ENCODE data around the gene LRP11.
A peak's percentile ranks its signal among the peaks of the same experiment; 100 is the strongest.
"Not testable (repeated sequence)": the region's sequence is repeated elsewhere in the genome, so short reads cannot be mapped to it uniquely, and the experiment has no call there.

Gene LRP11

GRCh38 chr6:149901444-149902140 lies 37.4 kb upstream of the LRP11 start:
- no peak overlapping the region for H3K27ac Mint-ChIP-seq
- H3K4me1 Mint-ChIP-seq (ENCODE audit: low read depth): peaks cover 2% of the 10 kb centered on the region
- no peak overlapping the region for H3K4me3 Mint-ChIP-seq
- no peaks in the 10 kb centered on the region for H3K36me3 Mint-ChIP-seq
- no peaks in the 10 kb centered on the region for H3K27me3 Mint-ChIP-seq
- H3K9me3 Mint-ChIP-seq (ENCODE audit: low read depth): no peaks in the 10 kb centered on the region

- no peak overlapping the region for H3K27ac Mint-ChIP-seq
- H3K4me1 Mint-ChIP-seq (ENCODE audit: low read depth): peaks cover 9% of the 10 kb centered on the region
- H3K27me3 Mint-ChIP-seq: no peaks in the 10 kb centered on the region
- no peak overlapping the region for H3K4me3 Mint-ChIP-seq
- no peaks in the 10 kb centered on the region for H3K36me3 Mint-ChIP-seq
- no peaks in the 10 kb centered on the region for H3K9me3 Mint-ChIP-seq (ENCODE audit: low read depth)
Observed at GRCh38 chr6:149900620-149901443, 36.7 kb upstream of the LRP11 start.

DNA sequence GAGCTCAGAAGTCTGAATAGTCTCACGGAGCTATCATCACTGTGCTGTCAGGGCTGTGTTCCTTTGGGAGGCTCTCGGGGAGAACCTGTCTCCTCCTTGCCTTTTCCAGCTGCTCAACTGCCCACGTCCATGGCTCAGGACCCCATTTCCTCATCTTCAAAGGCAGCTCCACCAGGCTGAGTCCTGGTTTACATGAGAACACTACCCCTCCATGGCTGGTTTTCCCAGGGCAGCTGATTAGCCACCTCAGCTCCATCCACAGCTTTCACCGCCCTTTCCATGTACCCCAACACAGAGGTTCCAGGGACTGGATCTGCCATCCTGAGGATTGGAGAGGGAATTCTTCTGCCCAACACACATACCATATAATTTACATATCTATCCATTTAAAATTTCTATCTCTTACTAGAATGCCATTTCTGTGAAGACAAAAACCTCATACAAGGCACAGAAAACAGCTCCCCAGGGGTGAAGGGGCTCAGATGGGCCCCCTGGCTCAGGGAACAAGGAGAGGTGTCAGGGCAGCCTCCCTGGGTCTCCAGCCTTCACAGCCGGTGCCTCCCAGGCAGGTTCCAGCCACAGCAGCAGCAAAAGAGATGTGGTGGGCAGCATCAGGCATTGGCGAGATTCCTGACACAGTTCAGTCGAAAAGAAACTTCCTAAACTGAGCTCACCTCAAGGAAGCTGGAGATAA lies 35.9 kb upstream of the LRP11 start:
- H3K9me3 Mint-ChIP-seq (ENCODE audit: low read depth): no peaks in the 10 kb centered on the region

DNA sequence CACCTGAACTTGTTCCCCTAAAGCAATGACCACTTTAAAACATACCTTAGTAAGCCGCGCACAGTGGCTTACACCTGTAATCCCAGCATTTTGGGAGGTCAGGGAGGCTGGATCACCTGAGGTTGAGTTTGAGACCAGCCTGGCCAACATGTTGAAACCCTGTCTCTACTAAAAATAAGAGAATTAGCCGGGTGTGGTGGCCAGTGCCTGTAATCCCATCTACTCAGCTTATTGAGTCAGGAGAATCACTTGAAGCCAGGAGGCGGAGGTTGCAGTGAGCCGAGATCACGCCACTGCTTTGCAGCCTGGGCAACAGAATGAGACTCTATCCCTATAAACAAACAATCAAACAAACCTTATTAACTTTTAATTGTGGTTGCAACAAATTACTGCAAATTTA lies 35.3 kb upstream of the LRP11 start:
- peaks cover 12% of the 10 kb centered on the region for H3K4me1 Mint-ChIP-seq (ENCODE audit: low read depth)
- H3K36me3 Mint-ChIP-seq: peaks cover 2% of the 10 kb centered on the region
- H3K9me3 Mint-ChIP-seq (ENCODE audit: low read depth): no peaks in the 10 kb centered on the region
- H3K4me3 Mint-ChIP-seq: no peak overlapping the region
- H3K27me3 Mint-ChIP-seq: peaks cover 2% of the 10 kb centered on the region
- H3K27ac Mint-ChIP-seq: no peak overlapping the region

More for the DNA sequence above, 35.9 kb upstream of the LRP11 start:
- H3K4me1 Mint-ChIP-seq (ENCODE audit: low read depth): peaks cover 12% of the 10 kb centered on the region
- H3K36me3 Mint-ChIP-seq: no peaks in the 10 kb centered on the region
- no peak overlapping the region for H3K27ac Mint-ChIP-seq
- no peaks in the 10 kb centered on the region for H3K27me3 Mint-ChIP-seq
- H3K4me3 Mint-ChIP-seq: no peak overlapping the region

- Mint-ChIP-seq H3K27ac (no peak overlapping the region), H3K27me3 (peaks cover 3% of the 10 kb centered on the region), H3K9me3 (ENCODE audit: low read depth) (no peaks in the 10 kb centered on the region), H3K4me3 (no peak overlapping the region), H3K36me3 (peaks cover 4% of the 10 kb centered on the region), H3K4me1 (ENCODE audit: low read depth) (peaks cover 12% of the 10 kb centered on the region)
Observed at GRCh38 chr6:149898966-149899365, 34.8 kb upstream of the LRP11 start.

GRCh38 chr6:149897855-149898744 lies 33.9 kb upstream of the LRP11 start, which contains the start of gene RAET1E:
Gene RAET1E, minus strand, starts transcription at chr6:149898113. Its CDS starts 7,212 bp downstream, at chr6:149890901.
- Mint-ChIP-seq H3K36me3 (peaks cover 4% of the 10 kb centered on the region), H3K27ac (no peak within 1 kb of the TSS), H3K4me3 (no peak within 1 kb of the TSS), H3K27me3 (peaks cover 3% of the 10 kb centered on the region), H3K4me1 (ENCODE audit: low read depth) (peaks cover 12% of the 10 kb centered on the region), H3K9me3 (ENCODE audit: low read depth) (no peaks in the 10 kb centered on the region)

GRCh38 chr6:149897015-149897697 lies 33.0 kb upstream of the LRP11 start:
- Mint-ChIP-seq H3K27me3 (peaks cover 3% of the 10 kb centered on the region), H3K4me1 (ENCODE audit: low read depth) (peaks cover 12% of the 10 kb centered on the region), H3K36me3 (peaks cover 4% of the 10 kb centered on the region), H3K27ac (no peak overlapping the region), H3K9me3 (ENCODE audit: low read depth) (no peaks in the 10 kb centered on the region), H3K4me3 (no peak overlapping the region)

- peaks cover 3% of the 10 kb centered on the region for H3K27me3 Mint-ChIP-seq
- no peak overlapping the region for H3K4me3 Mint-ChIP-seq
- H3K4me1 Mint-ChIP-seq (ENCODE audit: low read depth): peaks cover 12% of the 10 kb centered on the region
- H3K9me3 Mint-ChIP-seq (ENCODE audit: low read depth): no peaks in the 10 kb centered on the region
- H3K27ac Mint-ChIP-seq: no peak overlapping the region
- peaks cover 4% of the 10 kb centered on the region for H3K36me3 Mint-ChIP-seq
Observed at GRCh38 chr6:149896491-149896890, 32.3 kb upstream of the LRP11 start.

DNA sequence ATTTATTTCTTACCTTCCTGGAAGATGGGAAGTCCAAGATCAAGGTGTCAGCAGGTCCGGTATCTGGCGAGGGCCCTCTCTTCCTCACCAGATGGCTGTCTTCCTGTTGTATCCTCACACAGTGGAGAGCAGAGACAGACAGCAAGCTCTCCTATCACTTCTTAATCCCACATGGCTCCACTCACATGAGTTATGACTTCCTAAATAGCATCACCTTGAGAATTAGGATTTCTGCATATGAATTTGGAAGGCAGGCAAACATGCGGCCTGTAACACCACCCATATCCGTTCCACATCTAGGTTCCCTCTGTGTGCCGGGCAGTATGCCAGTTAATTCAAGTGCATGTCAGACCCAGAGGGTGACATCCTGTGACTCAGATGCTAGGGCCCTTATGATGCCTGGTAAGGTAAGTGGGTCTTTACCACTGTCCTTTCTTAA lies 31.7 kb upstream of the LRP11 start:
- H3K9me3 Mint-ChIP-seq (ENCODE audit: low read depth): no peaks in the 10 kb centered on the region
- H3K27ac Mint-ChIP-seq: peak overlapping the region; percentile 51
- no peak overlapping the region for H3K4me3 Mint-ChIP-seq
- H3K27me3 Mint-ChIP-seq: peaks cover 3% of the 10 kb centered on the region
- H3K36me3 Mint-ChIP-seq: peaks cover 4% of the 10 kb centered on the region
- H3K4me1 Mint-ChIP-seq (ENCODE audit: low read depth): peaks cover 12% of the 10 kb centered on the region

DNA sequence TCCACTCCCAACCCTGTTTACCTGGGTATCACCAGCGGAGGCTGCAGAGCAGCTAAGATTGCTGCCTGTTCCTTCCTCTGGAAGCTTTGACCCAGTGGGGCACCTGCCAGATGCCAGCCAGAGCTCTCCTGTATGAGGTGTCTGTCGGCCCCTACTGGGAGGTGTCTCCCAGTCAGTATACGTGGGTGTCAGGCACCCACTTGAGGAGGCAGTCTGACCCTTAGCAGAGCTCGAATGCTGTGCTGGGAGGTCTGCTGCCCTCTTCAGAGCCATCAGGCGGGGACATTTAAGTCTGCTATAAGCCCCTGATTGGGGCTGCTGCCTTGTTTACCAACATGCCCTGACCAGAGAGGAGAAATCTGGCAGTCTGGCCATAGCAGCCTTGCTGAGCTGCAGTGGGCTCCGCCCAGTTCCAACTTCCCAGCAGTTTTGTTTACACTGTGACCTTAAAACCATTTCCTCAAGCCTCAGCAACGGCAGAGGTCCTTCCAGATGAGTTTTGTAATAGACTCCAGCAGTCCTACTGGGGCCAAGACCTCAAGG lies 31.0 kb upstream of the LRP11 start:
- Mint-ChIP-seq H3K9me3 (ENCODE audit: low read depth) (no peaks in the 10 kb centered on the region), H3K27ac (no peak overlapping the region), H3K27me3 (peaks cover 3% of the 10 kb centered on the region), H3K4me1 (ENCODE audit: low read depth) (peaks cover 12% of the 10 kb centered on the region), H3K4me3 (no peak overlapping the region), H3K36me3 (peaks cover 4% of the 10 kb centered on the region)

- not testable (repeated sequence) for H3K27ac Mint-ChIP-seq; H3K4me3 Mint-ChIP-seq; H3K27me3 Mint-ChIP-seq; H3K36me3 Mint-ChIP-seq; H3K9me3 Mint-ChIP-seq (ENCODE audit: low read depth)
- peaks cover 12% of the 10 kb centered on the region for H3K4me1 Mint-ChIP-seq (ENCODE audit: low read depth)
Observed at GRCh38 chr6:149891864-149892263, 27.7 kb upstream of the LRP11 start.

- Mint-ChIP-seq H3K27ac (no peak overlapping the region), H3K4me1 (ENCODE audit: low read depth) (peaks cover 7% of the 10 kb centered on the region), H3K27me3 (peaks cover 3% of the 10 kb centered on the region)
Observed at GRCh38 chr6:149891259-149891658, 27.1 kb upstream of the LRP11 start.

GRCh38 chr6:149890629-149891045 lies 26.5 kb upstream of the LRP11 start:
- H3K4me3 Mint-ChIP-seq: no peak overlapping the region
- peaks cover 1% of the 10 kb centered on the region for H3K4me1 Mint-ChIP-seq (ENCODE audit: low read depth)
- H3K36me3 Mint-ChIP-seq: peaks cover 4% of the 10 kb centered on the region
- H3K27me3 Mint-ChIP-seq: peaks cover 3% of the 10 kb centered on the region
- H3K27ac Mint-ChIP-seq: no peak overlapping the region
- H3K9me3 Mint-ChIP-seq (ENCODE audit: low read depth): no peaks in the 10 kb centered on the region

More at GRCh38 chr6:149891259-149891658, 27.1 kb upstream of the LRP11 start:
- no peaks in the 10 kb centered on the region for H3K9me3 Mint-ChIP-seq (ENCODE audit: low read depth)
- no peak overlapping the region for H3K4me3 Mint-ChIP-seq
- peaks cover 4% of the 10 kb centered on the region for H3K36me3 Mint-ChIP-seq

All from activated naive CD8-positive, alpha-beta T cell (primary cell).